NCI-H1930 (cell line): ENCODE measurements around the gene FOXO3.
"Not testable (repeated sequence)": the region's sequence is repeated elsewhere in the genome, so short reads cannot be mapped to it uniquely, and the experiment has no call there.

ENCODE experiments used
- DNase-seq, 2 experiments: peaks; one replicate each; lab custom pipeline; 2025; lab: John Stamatoyannopoulos, UW

The FOXO3 gene

DNA sequence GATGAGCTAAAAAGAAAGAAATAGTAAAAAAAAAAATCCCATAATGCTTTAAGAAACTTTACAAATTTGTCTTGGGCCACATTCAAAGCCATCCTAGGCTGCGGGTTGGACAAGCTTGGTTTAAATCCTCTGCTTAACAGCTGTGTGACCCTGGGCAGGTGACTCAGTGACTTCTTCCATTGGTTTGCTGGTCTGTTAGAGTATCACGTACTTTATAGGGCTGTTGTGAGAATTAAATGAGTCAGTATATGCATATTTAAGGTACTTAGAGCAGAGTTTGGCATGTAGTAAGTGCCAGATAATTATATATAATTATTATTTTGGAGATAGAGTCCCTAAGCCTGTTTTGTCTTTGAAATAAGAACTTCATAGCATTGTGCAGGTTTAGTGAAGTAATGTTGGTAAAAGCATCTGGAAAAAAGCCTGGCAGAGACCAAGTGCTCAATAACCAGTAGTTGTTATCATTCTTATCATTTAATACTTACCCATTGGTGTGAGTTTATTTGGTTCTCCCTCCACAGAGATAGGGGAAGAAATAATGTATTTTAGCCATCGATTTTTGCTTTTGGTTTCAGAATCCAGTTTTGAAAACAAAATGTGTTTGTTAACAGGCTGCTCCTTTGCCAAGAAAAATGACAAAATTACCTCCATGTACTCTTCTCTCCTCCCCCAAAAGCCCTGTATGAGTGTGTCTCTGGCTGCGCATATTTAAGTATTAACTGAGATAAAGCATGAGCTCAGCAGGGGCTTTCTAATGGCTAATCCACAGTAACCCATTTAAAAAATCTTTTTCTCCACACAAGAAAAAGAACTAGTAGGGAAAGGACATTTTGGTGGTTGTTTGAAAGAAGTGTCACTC lies 67.2 kb downstream of the FOXO3 start:
- DNase-seq: no peak

DNA sequence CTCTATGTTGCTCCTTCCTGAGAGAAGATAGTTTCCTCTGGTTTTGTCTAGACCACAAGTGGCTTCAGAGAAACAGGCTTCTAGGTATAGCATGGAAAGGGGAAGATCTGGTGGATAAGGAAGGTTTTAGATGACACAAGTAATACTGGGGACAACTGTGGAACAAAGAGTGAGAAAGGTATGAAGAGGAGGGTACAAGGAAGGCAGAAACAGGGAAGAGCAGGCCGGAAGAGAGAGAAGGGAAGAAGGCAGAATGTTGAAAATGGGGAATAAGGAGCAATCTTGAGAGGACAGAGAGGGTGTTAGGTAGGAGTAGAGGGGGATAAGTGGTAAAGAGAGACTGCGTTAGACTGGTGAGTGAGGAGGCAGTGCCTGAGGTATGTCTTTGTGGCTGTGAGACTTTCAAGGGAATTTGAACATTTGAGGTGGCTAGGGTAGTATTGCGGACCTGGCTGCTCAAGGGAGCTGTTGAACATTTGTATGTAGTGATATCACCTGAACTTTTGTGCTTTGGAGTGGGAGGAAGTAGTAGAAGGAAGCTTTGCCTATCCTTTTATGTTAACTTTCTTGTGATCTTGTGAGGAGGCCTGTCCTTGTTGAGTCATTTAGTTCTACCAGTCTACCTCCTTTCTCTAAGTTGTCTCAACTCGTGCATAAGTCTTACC lies 69.5 kb downstream of the FOXO3 start:
- no peak for DNase-seq

DNA sequence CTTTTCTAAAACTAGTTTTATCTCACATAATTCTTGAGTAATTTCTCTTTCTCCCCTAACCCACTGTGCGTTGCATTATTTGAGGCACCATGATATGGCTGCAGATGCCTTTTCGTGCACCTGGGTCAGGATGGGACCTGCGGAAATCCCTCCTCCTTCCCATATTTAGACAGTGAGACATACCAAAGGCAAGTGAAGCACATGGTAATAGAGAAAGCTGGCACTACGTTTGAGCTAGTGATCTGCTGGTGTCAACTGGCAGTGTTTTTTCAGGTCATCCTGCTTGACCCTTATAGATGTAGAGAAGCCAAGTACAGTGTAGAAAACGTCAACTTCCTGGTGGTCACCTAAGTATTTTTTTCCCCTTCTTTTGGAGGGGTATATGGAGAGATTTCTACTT lies 71.7 kb downstream of the FOXO3 start:
- no peak for DNase-seq

DNA sequence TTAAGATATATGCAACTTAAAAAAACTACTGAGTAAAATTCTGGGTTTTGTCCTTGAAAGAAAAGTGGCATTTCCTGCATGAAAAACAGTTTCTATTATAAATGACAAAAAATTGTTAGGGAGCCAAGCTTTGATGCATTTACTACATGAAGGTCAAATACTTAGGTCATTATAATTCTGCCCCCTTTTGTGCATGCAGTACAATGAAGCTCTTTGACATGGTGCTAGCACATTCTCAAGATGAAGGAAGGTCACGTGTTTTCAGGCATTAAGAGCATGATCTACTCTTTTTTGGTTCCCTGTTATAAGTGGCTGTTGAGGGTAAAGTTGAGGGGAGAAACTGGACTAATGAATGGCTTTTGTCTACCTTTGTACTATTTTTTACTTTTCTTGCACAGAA lies 72.7 kb downstream of the FOXO3 start:
- DNase-seq: no peak

DNA sequence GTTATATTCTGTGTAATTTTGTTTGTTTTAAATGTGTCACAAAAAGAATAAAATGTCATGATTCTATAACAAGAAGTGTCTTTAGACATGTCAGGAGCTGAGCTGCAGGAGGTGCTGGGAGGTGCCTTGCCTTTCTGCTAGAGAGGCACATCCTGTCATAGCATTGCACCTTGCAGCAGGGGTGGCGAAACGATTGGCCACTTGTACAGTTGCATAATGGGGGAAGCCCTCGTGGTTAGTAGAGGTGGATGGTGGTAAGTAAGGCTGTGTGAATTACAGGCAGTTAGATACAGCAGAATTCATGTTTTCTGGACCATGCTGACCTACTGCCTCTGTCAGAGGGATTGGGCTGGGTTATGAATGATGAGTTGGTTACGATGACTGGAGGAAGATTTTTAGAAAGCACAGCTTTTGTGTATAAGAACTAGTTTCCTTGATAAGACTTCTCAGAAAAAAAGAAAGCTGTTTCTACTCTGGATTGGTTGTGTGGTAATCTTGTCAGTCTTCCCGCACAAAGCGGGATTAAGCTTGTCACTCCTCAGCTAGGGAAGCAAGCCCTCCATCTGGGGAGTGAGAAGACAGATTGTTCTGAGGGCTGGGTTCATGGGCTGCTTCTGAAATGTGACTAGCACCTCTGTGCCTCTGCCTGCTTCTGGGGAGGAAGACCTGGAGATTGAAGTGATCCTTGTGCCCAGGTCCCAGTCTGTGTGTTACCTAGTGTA lies 74.9 kb downstream of the FOXO3 start:
- no peak for DNase-seq

DNA sequence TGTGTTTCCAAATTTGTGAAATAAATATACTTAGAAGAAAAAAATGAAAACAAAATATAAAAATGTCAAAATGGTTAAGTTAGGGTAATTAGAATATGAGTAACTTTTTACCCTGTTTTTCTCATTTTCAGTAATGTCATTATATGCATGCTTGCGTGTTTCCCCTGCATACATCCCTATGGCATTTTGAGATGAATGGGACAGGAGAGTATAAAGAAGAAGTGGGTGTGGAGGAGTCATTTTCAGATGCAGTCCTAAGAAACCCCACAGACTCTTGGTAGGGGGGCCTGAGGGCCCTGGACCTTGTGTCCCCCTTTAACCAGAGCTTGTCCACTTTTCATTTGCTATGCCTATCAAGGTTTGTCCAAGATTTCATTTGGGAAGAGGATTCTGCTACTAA lies 77.2 kb downstream of the FOXO3 start:
- DNase-seq: no peak

DNA sequence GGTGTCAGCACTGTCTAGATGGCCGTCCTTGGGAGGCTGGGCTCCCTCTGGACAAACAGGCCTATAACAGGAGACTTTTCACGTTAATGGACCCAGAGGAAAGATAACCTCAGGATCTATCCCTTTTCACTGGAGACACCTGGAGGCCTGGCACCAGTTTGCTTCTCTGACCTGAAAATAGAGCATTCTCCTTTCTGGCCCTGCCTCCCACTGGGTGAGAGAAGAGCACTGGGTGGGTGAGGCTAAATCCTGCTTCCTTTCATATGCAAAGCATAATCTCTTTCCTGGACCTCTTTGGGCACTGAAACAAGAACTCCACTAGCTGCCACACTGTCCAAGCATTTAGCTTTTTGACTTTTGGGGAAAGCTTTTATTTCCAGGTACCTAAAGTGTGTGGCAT lies 78.3 kb downstream of the FOXO3 start:
- no peak for DNase-seq

DNA sequence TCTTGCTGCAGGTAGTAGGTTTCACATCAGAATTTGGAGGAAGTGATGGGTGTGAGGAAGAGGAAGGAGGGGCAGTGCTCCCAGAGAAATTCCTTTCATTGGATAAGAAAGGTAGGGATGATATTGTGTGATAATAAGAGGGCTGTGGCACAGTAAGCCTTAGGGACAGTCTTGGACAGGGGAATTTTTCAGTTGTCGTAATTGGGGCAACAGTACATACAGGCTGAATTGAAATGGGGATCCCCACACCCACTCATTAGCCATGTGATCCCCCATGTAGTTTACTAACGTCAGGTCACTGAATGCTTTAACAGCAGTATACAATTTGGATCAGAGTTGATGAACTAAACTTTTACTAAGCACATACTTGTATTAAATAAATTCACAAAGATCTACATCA lies 79.4 kb downstream of the FOXO3 start:
- no peak for DNase-seq

DNA sequence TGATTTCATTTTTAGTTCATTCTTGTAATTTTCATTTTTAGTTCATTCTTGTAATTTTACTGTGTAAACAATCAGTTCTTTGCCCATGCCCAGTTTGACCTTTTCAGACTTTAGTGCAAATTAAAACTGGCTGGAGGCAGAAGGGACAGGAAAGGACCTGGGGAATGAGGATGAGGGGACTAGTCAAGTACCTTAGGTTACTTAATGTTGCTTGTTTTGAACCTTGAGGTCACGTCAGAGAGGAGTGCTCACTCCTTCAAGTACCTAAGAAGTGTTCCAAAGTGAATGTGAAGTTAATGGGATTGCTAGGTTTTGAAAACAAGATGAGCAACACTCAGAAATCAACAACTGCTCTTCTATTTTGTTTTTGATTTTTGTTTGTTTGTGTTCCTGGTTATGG lies 82.5 kb downstream of the FOXO3 start:
- no peak for DNase-seq

DNA sequence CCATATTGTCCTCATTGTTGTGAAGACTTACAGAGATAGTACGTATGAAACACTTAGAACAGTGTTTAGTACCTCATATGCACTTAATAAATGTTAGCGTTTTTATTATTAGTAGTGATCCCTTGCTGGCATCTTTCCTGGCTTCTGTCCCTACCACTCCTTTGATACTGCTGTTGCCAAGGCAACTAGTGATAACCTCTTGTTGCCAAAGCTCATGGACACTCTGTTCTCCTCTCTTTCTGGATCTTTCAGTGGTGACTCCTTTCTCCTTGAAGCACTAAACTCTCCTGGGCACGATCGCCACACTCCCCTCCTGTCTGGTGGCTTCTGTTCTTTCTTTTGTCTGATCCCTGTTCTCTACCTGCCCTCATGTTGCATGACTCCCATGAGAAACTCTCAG lies 83.5 kb downstream of the FOXO3 start:
- no peak for DNase-seq

DNA sequence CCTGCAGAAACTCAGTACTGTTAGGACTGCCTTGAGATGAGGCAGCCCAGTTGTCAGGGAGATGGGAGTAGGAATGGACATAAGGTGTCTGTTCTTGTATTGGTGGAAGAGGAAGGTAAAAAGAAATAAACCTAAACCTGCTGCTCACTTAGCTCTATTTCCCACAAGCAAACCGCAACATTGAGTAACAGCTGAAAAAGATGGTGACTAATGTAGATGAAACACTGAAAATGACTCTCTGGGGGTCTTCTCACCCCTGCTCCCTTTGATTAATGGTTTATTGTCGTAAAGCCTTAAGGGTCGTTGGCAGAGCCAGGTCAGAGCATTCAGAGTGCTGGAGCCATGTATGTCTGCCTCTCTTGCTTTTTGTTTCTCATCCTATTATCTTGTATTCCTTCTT lies 87.5 kb downstream of the FOXO3 start:
- no peak for DNase-seq

DNA sequence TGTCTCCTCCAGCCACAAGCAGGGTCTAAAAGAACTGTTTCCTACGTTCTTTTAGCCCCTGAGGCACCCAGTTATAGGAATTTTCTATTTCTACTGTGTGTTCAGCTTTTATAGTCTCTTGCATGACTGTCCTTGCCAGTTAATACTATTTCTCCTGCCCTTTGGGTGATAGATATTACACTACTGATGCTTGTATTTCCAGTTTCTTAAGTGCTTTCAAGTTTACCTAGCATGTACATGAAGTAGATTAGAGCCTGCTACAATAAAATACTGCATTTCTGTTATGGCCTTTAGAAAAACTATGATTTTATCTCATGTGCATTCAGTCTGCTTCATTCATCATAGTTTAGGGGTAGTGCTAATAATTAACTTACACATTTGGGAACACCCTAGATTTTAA lies 89.6 kb downstream of the FOXO3 start:
- DNase-seq: no peak

DNA sequence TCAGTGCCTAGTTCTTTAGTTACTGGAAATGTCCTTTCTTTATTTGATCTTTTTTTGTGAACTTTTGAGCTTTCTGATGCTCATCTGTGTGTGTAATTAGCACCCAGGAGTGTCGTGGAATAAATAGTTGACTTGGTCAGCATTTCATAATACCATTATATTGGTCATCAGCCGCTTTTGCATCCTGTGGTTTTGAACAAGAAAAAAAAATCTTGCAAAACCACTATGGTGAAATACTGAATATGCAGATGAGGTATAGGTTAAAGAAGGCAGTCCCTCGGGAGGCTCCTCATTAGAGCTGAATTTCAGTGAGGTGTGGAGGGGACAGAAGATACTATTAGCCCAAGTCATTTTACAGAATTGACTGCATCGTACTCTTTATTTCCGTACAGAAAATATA lies 90.1 kb downstream of the FOXO3 start:
- DNase-seq: no peak

DNA sequence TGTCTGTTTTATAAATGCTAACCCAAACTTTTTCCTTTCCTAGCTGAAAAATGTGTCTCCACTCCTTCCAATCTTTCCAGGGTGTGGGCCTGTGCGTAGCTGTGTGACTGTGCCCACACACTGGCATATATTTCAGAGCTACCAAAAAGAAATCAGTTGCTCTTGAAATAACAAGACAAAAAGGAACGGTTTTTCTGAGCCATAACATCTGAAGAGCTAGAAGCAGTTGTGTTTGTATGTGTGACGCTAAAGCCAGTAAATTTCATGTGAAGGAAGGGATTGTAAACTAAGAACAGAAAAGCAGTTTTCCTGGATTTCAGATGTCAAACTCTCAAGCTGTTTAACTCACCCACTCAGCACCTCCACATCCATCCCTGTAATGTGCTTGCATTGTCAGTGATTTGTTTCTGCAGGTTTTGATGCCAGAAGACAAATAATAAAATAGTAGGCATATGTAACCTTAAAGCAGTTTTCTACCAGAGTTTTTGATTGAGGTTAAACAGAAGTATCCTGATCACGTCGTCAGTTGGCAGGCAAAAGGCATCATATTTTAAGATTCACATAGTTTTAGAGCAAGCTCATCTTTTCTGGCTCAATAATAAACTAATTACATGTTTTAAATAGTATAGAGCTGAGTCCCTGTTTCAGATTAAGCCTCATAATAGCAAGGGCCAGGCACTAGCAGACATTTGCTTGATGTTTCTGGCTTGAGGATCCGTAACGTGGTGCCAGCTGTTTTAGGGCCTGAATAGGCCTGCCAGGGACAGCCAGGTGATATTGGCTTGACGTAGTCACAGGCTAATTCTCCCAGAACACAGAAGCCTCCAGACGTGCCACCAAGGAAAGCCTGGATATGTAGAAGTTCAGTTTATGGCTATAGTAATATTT lies 90.9 kb downstream of the FOXO3 start:
- DNase-seq: no peak

DNA sequence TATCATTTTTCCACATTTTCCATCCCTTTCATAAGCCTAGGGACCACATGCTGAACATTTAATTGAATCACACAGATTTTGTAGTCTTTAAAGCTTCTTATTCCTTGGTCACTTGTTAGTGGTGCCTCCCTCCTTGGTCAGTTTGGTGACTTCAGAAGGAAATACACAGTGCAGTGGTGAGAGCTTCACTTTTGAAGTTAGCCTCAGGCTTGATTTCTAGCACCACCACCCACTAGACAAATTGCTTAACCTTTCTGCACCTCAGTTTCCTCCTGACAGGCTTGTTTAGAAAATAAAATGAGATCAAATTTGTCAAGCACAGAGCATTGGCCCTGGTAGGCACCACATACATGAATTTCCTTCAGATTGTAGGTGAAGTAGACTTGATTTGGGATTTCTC lies 91.7 kb downstream of the FOXO3 start:
- DNase-seq: no peak

DNA sequence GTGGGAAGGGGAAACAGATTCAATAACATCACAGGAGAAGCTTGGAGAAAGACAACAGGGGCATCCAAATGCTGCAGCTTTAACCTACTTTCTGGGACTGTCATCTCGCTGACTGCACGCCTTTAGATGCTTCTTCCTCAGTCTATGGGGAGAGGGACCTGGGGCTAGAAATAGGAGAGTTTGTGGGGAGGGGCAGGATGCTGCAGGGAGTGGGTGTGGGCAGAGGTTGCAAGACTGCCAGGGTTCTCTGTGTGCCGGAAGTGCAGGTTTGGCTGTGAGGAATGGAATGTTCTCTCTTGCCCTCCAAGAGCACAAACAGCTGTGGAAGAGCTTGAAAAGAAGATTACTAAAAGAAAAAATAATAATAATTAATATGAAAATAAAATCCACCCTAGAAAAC lies 93.2 kb downstream of the FOXO3 start:
- DNase-seq: no peak

DNA sequence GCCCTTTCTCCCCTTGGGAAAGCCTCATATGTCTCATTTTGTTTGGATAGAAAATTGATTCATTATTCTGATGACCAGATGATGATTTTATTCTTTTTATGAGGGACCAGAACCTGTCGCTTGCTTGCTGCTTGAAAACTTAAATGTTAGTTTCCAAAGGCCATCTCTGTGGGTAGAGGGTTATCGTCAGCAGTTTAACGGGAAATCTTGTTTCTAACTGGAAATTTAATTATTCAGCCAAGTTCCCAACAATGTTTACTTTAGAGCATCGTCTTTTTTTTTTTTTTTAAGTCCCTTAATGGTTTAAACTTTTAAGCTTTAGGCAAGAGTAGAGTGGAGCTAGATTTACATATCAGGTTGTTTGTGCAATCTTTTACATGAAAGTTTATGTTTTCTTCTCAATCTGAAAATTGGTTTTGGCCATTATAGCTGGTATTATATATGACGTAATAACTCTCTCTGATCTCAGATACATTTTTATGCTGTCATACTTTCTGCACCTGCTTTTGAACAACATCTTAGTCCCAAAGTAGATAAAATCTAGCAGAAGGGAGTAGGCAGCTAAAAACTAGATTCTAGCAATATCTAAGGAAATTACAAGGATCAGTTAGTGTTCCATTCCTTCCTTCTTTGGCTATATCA lies 93.9 kb downstream of the FOXO3 start:
- DNase-seq: no peak

DNA sequence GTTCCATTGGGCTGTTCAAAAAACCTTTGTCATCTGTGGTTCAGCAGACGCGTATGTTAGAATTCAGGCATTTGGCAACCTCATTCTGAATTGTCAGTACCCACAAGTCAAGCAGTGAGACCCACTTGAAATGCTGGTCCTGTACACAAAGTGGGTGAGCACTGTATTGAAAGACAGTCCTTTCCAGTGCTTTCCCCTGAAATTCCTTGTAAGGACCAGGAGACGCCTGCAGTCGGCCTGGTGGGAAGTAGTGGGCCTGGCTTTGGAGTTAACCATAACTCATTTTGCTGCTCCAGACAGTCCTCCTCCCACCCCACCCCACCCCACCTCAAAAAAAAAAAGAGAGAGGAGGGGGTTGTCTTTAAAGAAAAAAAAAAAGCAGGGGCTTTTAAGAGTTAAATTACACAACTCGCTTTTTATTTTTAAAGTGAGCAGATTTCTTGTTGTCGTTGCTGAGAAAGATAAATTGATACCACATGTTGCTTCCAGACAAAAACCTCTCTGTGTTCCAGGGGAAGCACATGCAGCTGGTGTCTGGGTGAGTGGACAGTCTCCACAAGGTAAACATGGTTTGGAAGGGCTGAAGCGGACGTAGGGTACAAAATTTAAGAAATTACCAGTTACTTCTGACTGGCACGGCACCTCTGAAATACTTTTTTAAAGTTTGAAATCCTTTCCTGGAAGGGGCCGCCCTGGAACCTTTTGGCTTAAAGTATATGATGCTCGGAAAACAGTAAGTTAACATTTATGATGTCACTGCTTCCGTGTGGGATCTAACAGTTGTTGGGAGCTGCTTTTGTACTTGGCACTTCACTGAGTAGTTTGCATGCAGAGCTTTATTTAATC lies 95.3 kb downstream of the FOXO3 start:
- no peak for DNase-seq

DNA sequence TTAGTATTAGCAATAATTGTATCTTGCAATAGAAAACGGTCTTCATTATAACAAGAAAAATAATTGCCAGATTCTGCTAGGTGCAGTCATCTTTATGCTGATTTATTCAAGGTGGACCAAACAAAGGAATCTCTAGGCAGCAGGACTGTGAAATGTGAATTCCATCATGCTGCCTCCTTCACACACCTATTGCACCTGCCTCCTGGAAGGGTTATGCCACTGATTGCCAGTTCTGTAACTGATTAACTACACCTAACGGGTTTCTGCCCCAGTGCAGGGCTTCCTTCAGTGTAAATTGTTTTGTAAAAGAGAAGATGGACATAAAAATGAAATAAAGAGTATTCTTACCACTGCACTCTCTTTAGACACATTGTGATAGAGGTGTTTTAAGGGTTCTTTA lies 96.1 kb downstream of the FOXO3 start:
- no peak for DNase-seq

DNA sequence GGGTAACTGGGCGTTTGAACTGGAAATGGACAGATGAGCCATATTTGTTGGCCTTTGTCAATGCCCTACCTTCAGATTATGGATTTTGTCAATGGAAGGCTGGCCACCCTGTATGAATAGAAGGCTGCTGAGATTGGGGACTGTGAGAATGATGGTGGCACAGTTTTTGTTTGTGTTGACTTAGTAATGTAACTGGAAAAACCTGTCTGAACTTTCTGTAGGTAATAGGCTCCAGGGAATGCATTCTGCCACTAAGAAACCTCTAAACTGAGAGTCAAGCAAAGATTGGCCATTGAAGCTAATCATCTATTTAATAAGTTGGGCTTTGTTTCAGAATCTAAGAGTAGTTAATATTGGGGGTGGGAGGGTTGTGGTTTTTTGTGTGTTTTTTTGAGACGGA lies 97.5 kb downstream of the FOXO3 start:
- DNase-seq: no peak

DNA sequence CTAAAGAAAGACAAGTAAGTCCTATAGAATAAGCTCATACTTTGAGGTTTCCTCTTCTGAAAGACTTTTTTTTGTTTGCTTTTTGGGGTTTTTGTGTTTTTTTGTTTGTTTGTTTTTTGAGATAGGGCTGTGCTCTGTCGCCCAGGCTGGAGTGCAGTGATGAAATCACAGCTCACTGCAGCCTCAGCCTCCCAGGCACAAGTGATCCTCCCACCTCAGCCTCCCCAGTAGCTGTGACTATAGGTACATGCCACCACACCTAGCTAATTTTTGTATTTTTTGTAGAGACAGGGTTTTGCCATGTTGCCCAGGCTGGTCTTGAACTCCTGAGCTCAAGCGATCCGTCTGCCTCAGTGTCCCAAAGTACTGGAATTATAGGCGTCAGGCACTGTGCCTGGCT lies 98.1 kb downstream of the FOXO3 start:
- DNase-seq: not testable (repeated sequence)
